SK-N-SH (cell line): ENCODE measurements around the gene CIPC. TPM values are rescaled to one million over a fixed set of nuclear protein-coding genes. Genes with fewer than 3 reads are reported as not detected.

Source experiments
- CTCF ChIA-PET: fragments of 300-600, 350-600 bp; formaldehyde crosslinking; extraction: SDS; loops from one replicate; lab custom pipeline; 2021; lab: Yijun Ruan, JAX
- POLR2A ChIA-PET: fragments of 350-600 bp; sonication (Branson Sonifier 250); formaldehyde crosslinking; extraction: SDS; loops from one replicate; lab custom pipeline; 2020; ENCODE audit warnings: antibody characterized with exemption, inconsistent platforms; lab: Yijun Ruan, JAX
- DNase-seq: peaks from one replicate; pipeline ENCODE4 v3.0.0; 2012
- H2AFZ ChIP-seq: fragments of 200-600 bp; sonication (generic); 2 replicates; pipeline ENCODE4 v1.8.1; 2016; ENCODE audit warnings: antibody characterized with exemption, mild to moderate bottlenecking, low read depth
- H3F3A ChIP-seq: fragments of 200-600 bp; sonication (generic); replicated peaks from 2 replicates; pipeline ENCODE3; 2016; ENCODE audit warnings: antibody characterized with exemption, mild to moderate bottlenecking; ENCODE audit not compliant: insufficient read depth
- H3K27ac ChIP-seq, 2 experiments: fragments of 200-500 bp in 1 of 2; fragments of 200-600 bp in 1 of 2; sonication (Bioruptor generic) in 1 of 2; sonication (generic), shearing (Covaris generic) in 1 of 2; 2 replicates each; pipeline versions ENCODE4 v1.5.1 to v1.6.1; 2014 to 2016; ENCODE audit warnings: low read depth in 2 of 2, inconsistent platforms in 1 of 2, low read length in 1 of 2, mild to moderate bottlenecking in 1 of 2, mixed read lengths in 1 of 2
- H3K27me3 ChIP-seq: fragments of 200-600 bp; sonication (generic), shearing (Covaris generic); 2 replicates; pipeline ENCODE4 v1.6.1; 2016; ENCODE audit warnings: mixed run types; ENCODE audit not compliant: insufficient read depth
- H3K36me3 ChIP-seq, 2 experiments: fragments of 200-500 bp in 1 of 2; fragments of 200-600 bp in 1 of 2; sonication (Bioruptor generic) in 1 of 2; sonication (generic) in 1 of 2; replicated peaks in 1 of 2; 2 replicates each; pipeline versions ENCODE3 to v1.5.1; 2014 to 2016; ENCODE audit warnings: low read length in 1 of 2, mild to moderate bottlenecking in 1 of 2; ENCODE audit not compliant: insufficient read depth in 2 of 2, control insufficient read depth in 1 of 2
- H3K4me1 ChIP-seq, 2 experiments: fragments of 200-500 bp in 1 of 2; fragments of 200-600 bp in 1 of 2; sonication (Bioruptor generic) in 1 of 2; sonication (generic), shearing (Covaris generic) in 1 of 2; 2 replicates each; pipeline versions ENCODE4 v1.5.1 to v1.6.1; 2014 to 2016; ENCODE audit warnings: low read depth in 1 of 2, low read length in 1 of 2, mixed run types in 1 of 2; ENCODE audit not compliant: insufficient read depth in 2 of 2, control insufficient read depth in 1 of 2
- H3K4me2 ChIP-seq: fragments of 200-600 bp; sonication (generic), shearing (Covaris generic); 2 replicates; pipeline ENCODE4 v1.6.1; 2017; ENCODE audit warnings: mixed run types
- H3K4me3 ChIP-seq, 2 experiments: fragments of 200-500 bp in 1 of 2; fragments of 200-600 bp in 1 of 2; sonication (Bioruptor generic) in 1 of 2; sonication (generic), shearing (Covaris generic) in 1 of 2; 2 replicates each; pipeline versions ENCODE4 v1.5.1 to v1.8.1; 2014 to 2016; ENCODE audit warnings: low read depth in 2 of 2, inconsistent platforms in 1 of 2, low read length in 1 of 2, mild to moderate bottlenecking in 1 of 2, mixed read lengths in 1 of 2, moderate library complexity in 1 of 2
- H3K79me2 ChIP-seq: fragments of 200-600 bp; sonication (generic); 2 replicates; pipeline ENCODE4 v1.8.1; 2017; ENCODE audit warnings: mild to moderate bottlenecking; ENCODE audit not compliant: insufficient read depth
- H3K9ac ChIP-seq: fragments of 200-600 bp; sonication (generic); 2 replicates; pipeline ENCODE4 v1.6.1; 2017; ENCODE audit warnings: mixed run types
- H3K9me2 ChIP-seq: fragments of 200-600 bp; sonication (generic); 2 replicates; pipeline ENCODE4 v1.6.1; 2017; ENCODE audit warnings: mixed run types
- H3K9me3 ChIP-seq: fragments of 200-600 bp; sonication (generic); 2 replicates; pipeline ENCODE4 v1.6.1; 2017; ENCODE audit warnings: mixed run types, mild to moderate bottlenecking, moderate library complexity
- H4K20me1 ChIP-seq: fragments of 200-600 bp; sonication (generic); 2 replicates; pipeline ENCODE4 v1.6.1; 2017; ENCODE audit warnings: mild to moderate bottlenecking, mixed run types; ENCODE audit not compliant: insufficient read depth
- ELF1 ChIP-seq: IDR thresholded peaks from 2 replicates; pipeline ENCODE4 v1.4.0; 2012
- EZH2phosphoT487 ChIP-seq: fragments of 200-600 bp; sonication (generic); IDR thresholded peaks from 2 replicates; pipeline ENCODE4 v1.6.1; 2017; ENCODE audit warnings: low read depth, mixed run types, mild to moderate bottlenecking, antibody characterized with exemption, moderate library complexity, borderline replicate concordance
- JUND ChIP-seq: IDR thresholded peaks from 2 replicates; pipeline ENCODE4 v1.4.0; 2012
- MEF2A ChIP-seq: IDR thresholded peaks from 2 replicates; pipeline ENCODE4 v1.4.0; 2012; ENCODE audit warnings: low read depth, borderline replicate concordance
- MXI1 ChIP-seq: IDR thresholded peaks from 2 replicates; pipeline ENCODE4 v1.6.1; 2012; ENCODE audit warnings: mild to moderate bottlenecking, low read depth, low read length, improper control_type of control experiment
- POLR2AphosphoS5 ChIP-seq: IDR thresholded peaks from 2 replicates; pipeline ENCODE4 v1.6.1; 2012; ENCODE audit warnings: low read depth, low read length
- RAD21 ChIP-seq: IDR thresholded peaks from 2 replicates; pipeline ENCODE4 v1.6.1; 2012; ENCODE audit warnings: mild to moderate bottlenecking, low read length
- RFX5 ChIP-seq: IDR thresholded peaks from 2 replicates; pipeline ENCODE4 v1.6.1; 2012; ENCODE audit warnings: mild to moderate bottlenecking, improper control_type of control experiment, low read length
- SMC3 ChIP-seq: IDR thresholded peaks from 2 replicates; pipeline ENCODE4 v1.6.1; 2012; ENCODE audit warnings: low read depth, low read length, improper control_type of control experiment
- TAF1 ChIP-seq: IDR thresholded peaks from 2 replicates; pipeline ENCODE4 v1.6.1; 2012; ENCODE audit warnings: low read depth, mild to moderate bottlenecking, low read length, moderate library complexity, borderline replicate concordance
- YY1 ChIP-seq: IDR thresholded peaks from 2 replicates; pipeline ENCODE4 v1.4.0; 2012; ENCODE audit warnings: low read depth, mild to moderate bottlenecking
- WGBS: methylation state at CpG from one replicate; pipeline ENCODE4 v1.1.6; 2017; ENCODE audit warnings: low lambda C conversion rate; 5-methylcytosine and 5-hydroxymethylcytosine counted together
- polyA plus RNA-seq, 3 experiments: library from polyadenylated mRNA; depleted of rRNA; stranded (reverse); fragments of >200 nt; gene quantifications; 2 replicates each; pipeline ENCODE4 v1.2.3, GENCODE V29; 2012
- TF ChIP-seq, protein P1 (sequence below): IDR thresholded peaks from 2 replicates; pipeline ENCODE4 v1.6.1; 2012; ENCODE audit warnings: mild to moderate bottlenecking, low read depth, low read length, moderate library complexity
- TF ChIP-seq, protein P2 (sequence below): IDR thresholded peaks from 2 replicates; pipeline ENCODE4 v1.4.0; 2012; ENCODE audit warnings: low read depth
- TF ChIP-seq, protein P3 (sequence below): fragments of 150-350 bp; IDR thresholded peaks from 2 replicates; pipeline ENCODE4 v1.6.1; 2017; ENCODE audit warnings: antibody characterized with exemption, low read length, low read depth, borderline replicate concordance

Gene CIPC
- polyA plus RNA-seq, 1 of the 3 experiments (the other 2 are of a cell fraction), result 6.5 TPM

DNA sequence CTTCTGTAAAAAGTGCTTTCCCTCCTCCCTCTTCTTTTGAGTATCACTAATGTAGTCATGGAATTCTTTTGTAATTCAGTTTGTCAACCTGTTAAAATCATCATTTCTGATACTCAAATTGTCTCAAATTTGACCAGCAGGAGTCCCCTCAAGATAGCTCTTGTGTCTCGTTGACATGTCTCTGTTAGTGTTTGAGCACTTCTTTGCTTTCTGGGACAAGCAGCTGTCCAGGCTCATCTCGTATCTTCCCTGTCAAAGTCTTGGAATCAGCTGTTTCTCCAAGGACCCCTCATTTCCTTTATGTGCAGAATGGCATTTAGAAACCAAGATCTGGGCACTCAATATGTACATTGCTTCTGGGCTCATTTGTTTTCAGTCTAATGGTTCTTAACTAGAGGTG is 10.7 kb downstream of the CIPC start (continued):
- no peak for TF ChIP-seq EZH2phosphoT487
- TF ChIP-seq, all 33 proteins: peak for 0

DNA sequence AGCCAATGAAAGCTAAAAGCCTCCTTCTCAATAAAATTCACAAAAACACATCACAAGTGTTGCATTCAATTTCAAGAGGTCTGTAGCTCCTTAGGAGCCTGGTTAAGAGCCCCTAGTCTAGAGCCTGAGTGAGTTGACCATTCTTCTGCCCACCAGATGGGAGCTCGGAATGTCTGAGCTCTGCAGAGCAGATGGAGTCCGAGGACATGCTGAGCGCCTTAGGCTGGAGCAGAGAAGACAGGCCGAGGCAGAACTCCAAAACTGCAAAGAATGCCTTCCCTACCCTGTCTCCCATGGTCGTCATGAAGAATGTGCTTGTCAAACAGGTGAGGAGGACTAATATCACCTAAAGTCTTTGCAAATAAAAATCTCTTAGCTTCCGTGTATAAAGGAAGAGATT is 11.6 kb downstream of the CIPC start:
- TF ChIP-seq, protein P1, sequence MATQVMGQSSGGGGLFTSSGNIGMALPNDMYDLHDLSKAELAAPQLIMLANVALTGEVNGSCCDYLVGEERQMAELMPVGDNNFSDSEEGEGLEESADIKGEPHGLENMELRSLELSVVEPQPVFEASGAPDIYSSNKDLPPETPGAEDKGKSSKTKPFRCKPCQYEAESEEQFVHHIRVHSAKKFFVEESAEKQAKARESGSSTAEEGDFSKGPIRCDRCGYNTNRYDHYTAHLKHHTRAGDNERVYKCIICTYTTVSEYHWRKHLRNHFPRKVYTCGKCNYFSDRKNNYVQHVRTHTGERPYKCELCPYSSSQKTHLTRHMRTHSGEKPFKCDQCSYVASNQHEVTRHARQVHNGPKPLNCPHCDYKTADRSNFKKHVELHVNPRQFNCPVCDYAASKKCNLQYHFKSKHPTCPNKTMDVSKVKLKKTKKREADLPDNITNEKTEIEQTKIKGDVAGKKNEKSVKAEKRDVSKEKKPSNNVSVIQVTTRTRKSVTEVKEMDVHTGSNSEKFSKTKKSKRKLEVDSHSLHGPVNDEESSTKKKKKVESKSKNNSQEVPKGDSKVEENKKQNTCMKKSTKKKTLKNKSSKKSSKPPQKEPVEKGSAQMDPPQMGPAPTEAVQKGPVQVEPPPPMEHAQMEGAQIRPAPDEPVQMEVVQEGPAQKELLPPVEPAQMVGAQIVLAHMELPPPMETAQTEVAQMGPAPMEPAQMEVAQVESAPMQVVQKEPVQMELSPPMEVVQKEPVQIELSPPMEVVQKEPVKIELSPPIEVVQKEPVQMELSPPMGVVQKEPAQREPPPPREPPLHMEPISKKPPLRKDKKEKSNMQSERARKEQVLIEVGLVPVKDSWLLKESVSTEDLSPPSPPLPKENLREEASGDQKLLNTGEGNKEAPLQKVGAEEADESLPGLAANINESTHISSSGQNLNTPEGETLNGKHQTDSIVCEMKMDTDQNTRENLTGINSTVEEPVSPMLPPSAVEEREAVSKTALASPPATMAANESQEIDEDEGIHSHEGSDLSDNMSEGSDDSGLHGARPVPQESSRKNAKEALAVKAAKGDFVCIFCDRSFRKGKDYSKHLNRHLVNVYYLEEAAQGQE, result no peak
- TF ChIP-seq JUND (no peak), RFX5 (no peak), EZH2phosphoT487 (no peak), RAD21 (no peak), YY1 (no peak), TAF1 (no peak), MXI1 (no peak), SMC3 (no peak), MEF2A (no peak), ELF1 (no peak), POLR2AphosphoS5 (no peak)
- TF ChIP-seq, protein P2, sequence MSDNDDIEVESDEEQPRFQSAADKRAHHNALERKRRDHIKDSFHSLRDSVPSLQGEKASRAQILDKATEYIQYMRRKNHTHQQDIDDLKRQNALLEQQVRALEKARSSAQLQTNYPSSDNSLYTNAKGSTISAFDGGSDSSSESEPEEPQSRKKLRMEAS, result no peak
- TF ChIP-seq, protein P3, sequence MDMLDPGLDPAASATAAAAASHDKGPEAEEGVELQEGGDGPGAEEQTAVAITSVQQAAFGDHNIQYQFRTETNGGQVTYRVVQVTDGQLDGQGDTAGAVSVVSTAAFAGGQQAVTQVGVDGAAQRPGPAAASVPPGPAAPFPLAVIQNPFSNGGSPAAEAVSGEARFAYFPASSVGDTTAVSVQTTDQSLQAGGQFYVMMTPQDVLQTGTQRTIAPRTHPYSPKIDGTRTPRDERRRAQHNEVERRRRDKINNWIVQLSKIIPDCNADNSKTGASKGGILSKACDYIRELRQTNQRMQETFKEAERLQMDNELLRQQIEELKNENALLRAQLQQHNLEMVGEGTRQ, result no peak
- no peaks in the 10 kb centered on the region for H3K9me2 ChIP-seq
- H3K36me3 ChIP-seq, result peaks cover 66 to 81% of the 10 kb centered on the region in 2 experiments
- no peaks in the 10 kb centered on the region for H3K27me3 ChIP-seq
- ChIA-PET CTCF (interaction anchor here (1.3 to 4.6 kb wide), 7 partner anchors 9 to 206 kb away, joined by 3 to 24 read pairs (median 4); no protein-coding TSS in a partner anchor), POLR2A (interaction anchor here (1.4 kb wide), 1 partner anchor 14 kb away, joined by 4 read pairs; no protein-coding TSS in a partner anchor)
- H3K9me3 ChIP-seq, result no peaks in the 10 kb centered on the region
- WGBS, result 93% methylated on average over 6 of the region's 6 CpGs
- H3K9ac ChIP-seq, result no peak overlapping the region
- no peak overlapping the region for H3K4me3 ChIP-seq
- no peaks in the 10 kb centered on the region for H4K20me1 ChIP-seq
- DNase-seq, result no peak
- H3K4me2 ChIP-seq, result no peak overlapping the region
- no peak overlapping the region for H3K27ac ChIP-seq
- H3K4me1 ChIP-seq, result no peaks in the 10 kb centered on the region; a peak in 1 of 4 replicates
- no peaks in the 10 kb centered on the region for H3F3A ChIP-seq
- H3K79me2 ChIP-seq, result no peaks in the 10 kb centered on the region
- no peak overlapping the region for H2AFZ ChIP-seq
